BLaER1 treated with 17β-estradiol and CSF1 and Interleukin-3, amounts not matched to agents 10 nM and 100 nM (cell line): ENCODE measurements around the gene ANKRD36C.
"Not testable (repeated sequence)": the region's sequence is repeated elsewhere in the genome, so short reads cannot be mapped to it uniquely, and the experiment has no call there.

Experiments used
- H3K27ac ChIP-seq, 11 experiments: shearing (Covaris generic); formaldehyde crosslinking; 2 replicates each; pipeline ENCODE4 v1.8.1; 2022
- H3K27me3 ChIP-seq, 11 experiments: shearing (Covaris generic); formaldehyde crosslinking; 2 replicates each; pipeline ENCODE4 v1.8.1; 2022
- H3K36me3 ChIP-seq, 11 experiments: shearing (Covaris generic); formaldehyde crosslinking; 2 replicates each; pipeline ENCODE4 v1.8.1; 2022
- H3K4me1 ChIP-seq, 10 experiments: shearing (Covaris generic); formaldehyde crosslinking; 2 replicates each; pipeline ENCODE4 v1.8.1; 2022
- H3K4me2 ChIP-seq, 11 experiments: shearing (Covaris generic); formaldehyde crosslinking; 2 replicates each; pipeline ENCODE4 v1.8.1; 2022
- H3K4me3 ChIP-seq, 10 experiments: shearing (Covaris generic); formaldehyde crosslinking; 2 replicates each; pipeline ENCODE4 v1.8.1; 2022
- H3K9ac ChIP-seq, 11 experiments: shearing (Covaris generic); formaldehyde crosslinking; 2 replicates each; pipeline ENCODE4 v1.8.1; 2022
- H3K9me3 ChIP-seq, 11 experiments: shearing (Covaris generic); formaldehyde crosslinking; replicated peaks in 1 of 11; 2 replicates each; pipeline ENCODE4 v1.8.1; 2022
- H4K20me1 ChIP-seq, 11 experiments: shearing (Covaris generic); formaldehyde crosslinking; 2 replicates each; pipeline ENCODE4 v1.8.1; 2022
- Cebpa-rat ChIP-seq, 11 experiments: shearing (Covaris generic); IDR thresholded peaks; 2 replicates each; pipeline ENCODE4 v1.8.1; 2022

ANKRD36C gene

DNA sequence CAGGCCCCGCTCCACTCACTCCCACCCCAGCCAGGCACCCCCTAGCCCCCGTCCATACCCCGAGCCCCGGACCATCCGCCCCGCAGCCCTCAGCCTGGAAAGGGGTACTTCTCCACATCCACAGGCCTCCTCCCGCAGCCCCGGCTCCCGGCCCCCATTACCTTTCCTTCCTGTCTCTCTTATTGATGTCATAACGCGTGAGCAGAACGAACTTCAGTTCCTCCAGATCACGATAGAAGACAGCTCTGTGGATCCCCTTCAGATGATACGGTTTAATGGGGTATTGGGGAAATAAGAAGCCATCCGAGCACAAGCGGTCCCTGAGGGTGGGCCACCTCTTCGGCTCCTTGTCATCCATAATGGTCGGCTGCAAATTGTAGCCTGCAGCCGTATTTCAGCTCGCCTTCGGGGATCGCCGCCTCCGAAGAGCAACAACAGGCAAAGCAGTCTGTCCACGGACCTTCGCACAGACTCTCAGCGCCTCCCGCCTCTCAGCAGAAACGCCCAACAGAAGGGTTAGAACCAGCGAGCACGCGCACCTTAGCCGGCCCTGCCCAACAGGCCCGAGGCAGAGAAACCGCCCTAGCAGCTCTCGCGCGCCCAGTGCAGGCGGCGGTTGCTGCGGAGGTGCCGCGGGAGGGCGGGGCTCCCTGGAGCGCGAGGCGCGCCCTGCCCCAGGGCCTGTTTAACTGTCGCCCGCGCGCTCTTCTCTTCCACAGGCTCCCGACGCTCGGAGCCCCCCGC lies at the start of gene ANKRD36C:
TSS of gene ANKRD36C (minus strand) at position 474 of the 744 bp plus-strand sequence. CDS start at position 358, 116 bp downstream.
- H3K27me3 ChIP-seq, H3K4me1 ChIP-seq, H3K9me3 ChIP-seq, H4K20me1 ChIP-seq, H3K36me3 ChIP-seq: not testable (repeated sequence)
- Histone ChIP-seq H3K4me2 (peak within 1 kb of the TSS; percentile 79 to 97 (median 93)), H3K4me3 (peak within 1 kb of the TSS; percentile 59 to 80 (median 72)), H3K27ac (peak within 1 kb of the TSS; percentile 62 to 87 (median 79); a peak in 21 of 22 replicates), H3K9ac (peak within 1 kb of the TSS; percentile 76 to 85 (median 83))

DNA sequence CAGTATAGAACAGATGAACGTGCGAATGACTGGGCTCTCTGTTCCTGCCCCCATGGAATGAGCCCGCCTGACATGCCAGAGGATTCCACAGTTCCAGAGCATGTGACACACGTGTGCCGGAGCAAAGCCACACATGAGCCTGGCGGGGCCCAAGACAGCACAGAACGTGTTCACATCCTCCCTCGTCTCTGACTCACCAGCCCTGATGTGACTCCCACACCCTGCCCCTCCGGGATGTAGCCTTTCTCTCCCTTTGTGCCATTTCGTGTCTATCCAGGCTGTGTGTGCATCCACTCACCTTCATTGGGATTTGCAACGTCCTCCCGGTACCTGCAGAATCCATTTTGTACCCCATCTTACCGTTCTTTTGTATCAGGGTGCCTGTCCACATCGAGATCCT lies 43.9 kb upstream of the ANKRD36C start:
- not testable (repeated sequence) for H3K4me3 ChIP-seq, H3K4me2 ChIP-seq

DNA sequence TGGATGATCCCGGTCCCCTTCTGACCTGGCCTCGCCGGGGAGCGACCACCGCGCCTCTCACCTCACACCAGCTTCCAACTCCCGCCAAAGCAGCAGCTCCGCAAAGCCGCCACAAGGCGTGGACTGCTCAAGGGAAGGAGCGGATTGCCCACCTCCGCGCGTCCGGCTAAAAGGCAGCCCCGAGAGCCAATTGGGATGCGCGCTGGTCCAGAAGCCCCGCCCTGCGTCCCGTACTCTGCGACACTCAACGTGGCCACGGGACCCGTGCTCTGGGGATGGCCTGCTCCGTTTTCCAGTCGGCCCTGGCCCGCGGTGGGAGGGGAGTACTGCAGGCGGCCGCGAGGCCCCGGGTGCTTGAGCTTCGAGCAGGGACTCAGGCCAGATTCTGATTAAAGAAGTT lies 43.2 kb upstream of the ANKRD36C start, which contains the start of gene GPAT2:
TSS of gene GPAT2 (minus strand) at position 125 of the 400 bp plus-strand sequence. CDS start 2,557 bp downstream, outside the sequence.
- not testable (repeated sequence) for H3K36me3 ChIP-seq, H3K9ac ChIP-seq, H3K9me3 ChIP-seq, H4K20me1 ChIP-seq, H3K4me2 ChIP-seq, H3K4me3 ChIP-seq, H3K27me3 ChIP-seq, H3K27ac ChIP-seq, H3K4me1 ChIP-seq

More for the DNA sequence above, 43.9 kb upstream of the ANKRD36C start:
- not testable (repeated sequence) for H4K20me1 ChIP-seq, H3K27ac ChIP-seq, H3K4me1 ChIP-seq, H3K27me3 ChIP-seq, H3K9ac ChIP-seq, H3K36me3 ChIP-seq, H3K9me3 ChIP-seq

DNA sequence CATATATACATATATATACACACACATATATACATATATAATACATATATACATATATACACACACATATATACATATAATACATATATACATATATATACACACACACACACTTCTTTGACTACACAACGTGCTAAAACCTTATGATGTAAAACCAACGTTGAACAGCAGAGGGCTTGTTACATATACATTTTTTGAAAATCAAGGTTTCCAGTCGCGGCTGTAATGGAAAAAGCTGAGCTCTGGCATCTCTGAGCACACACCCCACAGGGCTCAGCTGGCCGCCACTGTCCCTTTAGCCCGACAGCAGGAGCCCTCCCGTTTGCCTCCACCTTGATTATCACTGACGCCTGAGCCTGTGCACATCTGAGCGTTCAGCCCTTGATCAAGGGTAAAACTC lies 42.4 kb upstream of the ANKRD36C start:
- H4K20me1 ChIP-seq, H3K9me3 ChIP-seq, H3K9ac ChIP-seq, H3K4me2 ChIP-seq, H3K4me1 ChIP-seq, H3K4me3 ChIP-seq, H3K36me3 ChIP-seq, H3K27me3 ChIP-seq, H3K27ac ChIP-seq: not testable (repeated sequence)

DNA sequence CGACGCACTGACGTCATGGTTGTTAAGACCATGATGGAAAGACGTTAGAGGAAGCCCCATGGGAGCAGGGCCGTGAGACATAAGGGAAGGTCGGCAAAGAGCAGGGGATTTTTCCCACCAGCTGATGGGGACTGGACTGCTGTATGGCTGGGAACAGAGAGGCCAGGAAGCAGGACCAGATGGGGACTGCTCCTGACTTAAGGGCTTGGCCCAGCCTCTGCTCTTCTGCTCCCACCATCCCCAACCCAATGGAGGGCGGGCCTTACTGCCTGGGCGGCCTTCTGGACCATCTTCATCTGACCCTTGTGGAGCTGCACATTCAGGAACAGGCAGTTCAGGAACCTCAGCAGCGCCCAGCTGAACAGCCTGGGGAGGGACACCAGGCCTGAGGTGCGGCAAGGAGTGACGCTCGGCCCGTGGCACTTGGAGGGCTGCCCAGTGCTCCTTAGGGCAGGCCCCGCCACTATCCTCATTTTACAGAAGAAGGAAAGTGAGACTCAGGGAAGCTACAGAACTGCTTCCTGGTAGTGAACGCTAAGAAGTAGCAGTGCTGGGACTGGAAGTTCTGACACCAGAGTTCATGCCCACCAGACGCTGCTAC lies 36.2 kb upstream of the ANKRD36C start:
- H3K27ac ChIP-seq, H3K36me3 ChIP-seq, H3K4me1 ChIP-seq, H3K4me3 ChIP-seq, H3K4me2 ChIP-seq, H3K9ac ChIP-seq, H3K27me3 ChIP-seq, H3K9me3 ChIP-seq, H4K20me1 ChIP-seq: not testable (repeated sequence)

DNA sequence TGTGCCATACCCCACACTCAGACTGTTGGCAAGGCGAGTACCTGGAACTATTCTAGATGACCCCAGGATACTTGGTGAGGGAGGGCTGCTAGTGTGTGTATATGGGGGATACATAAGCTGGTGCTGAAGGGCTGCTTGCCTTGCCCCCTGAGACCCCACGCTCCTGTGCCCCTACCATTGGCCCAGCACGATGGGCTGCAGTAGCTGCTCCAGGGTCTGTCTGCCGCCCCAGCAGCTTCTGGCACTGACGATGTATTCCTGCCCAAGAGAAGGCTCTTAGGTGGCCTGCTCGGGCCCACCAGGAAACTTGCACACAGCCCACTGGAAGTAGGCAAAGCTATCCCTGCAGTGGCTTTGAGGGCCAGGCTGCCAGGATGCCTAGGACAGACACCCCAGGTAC lies 34.1 kb upstream of the ANKRD36C start:
- H3K27me3 ChIP-seq, H4K20me1 ChIP-seq, H3K9ac ChIP-seq, H3K4me2 ChIP-seq, H3K9me3 ChIP-seq, H3K4me3 ChIP-seq, H3K27ac ChIP-seq, H3K36me3 ChIP-seq: not testable (repeated sequence)
- peaks cover 0 to 11% (median 5%) of the 10 kb centered on the region in 10 experiments; a peak in 16 of 20 replicates for H3K4me1 ChIP-seq

DNA sequence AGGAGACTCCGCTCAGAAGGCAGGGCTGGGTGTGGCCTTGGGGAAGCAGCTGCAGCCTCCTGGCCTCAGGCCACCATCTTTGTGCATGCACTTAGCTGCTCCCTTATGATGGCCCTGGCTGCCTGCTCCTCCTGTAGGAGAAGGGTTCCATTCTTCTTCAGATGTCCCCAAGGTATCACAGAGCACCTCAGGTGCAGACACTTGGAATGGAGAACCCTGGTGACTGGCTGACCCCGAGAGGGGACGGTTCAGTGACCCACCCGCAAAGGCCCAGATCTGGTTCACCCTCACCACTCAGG lies 33.5 kb upstream of the ANKRD36C start:
- no peak for TF ChIP-seq Cebpa-rat (IDR thresholded peaks at IDR 0.05)
- no peak overlapping the region for H3K4me3 ChIP-seq
- peaks cover 6 to 17% (median 11%) of the 10 kb centered on the region in 10 experiments; a peak in 19 of 20 replicates for H3K4me1 ChIP-seq
- H3K36me3 ChIP-seq: no peaks in the 10 kb centered on the region
- H3K4me2 ChIP-seq: no peak overlapping the region
- H3K9ac ChIP-seq: no peak overlapping the region
- no peaks in the 10 kb centered on the region for H3K27me3 ChIP-seq
- no peaks in the 10 kb centered on the region for H4K20me1 ChIP-seq
- H3K27ac ChIP-seq: no peak overlapping the region
- H3K9me3 ChIP-seq: no peaks in the 10 kb centered on the region

DNA sequence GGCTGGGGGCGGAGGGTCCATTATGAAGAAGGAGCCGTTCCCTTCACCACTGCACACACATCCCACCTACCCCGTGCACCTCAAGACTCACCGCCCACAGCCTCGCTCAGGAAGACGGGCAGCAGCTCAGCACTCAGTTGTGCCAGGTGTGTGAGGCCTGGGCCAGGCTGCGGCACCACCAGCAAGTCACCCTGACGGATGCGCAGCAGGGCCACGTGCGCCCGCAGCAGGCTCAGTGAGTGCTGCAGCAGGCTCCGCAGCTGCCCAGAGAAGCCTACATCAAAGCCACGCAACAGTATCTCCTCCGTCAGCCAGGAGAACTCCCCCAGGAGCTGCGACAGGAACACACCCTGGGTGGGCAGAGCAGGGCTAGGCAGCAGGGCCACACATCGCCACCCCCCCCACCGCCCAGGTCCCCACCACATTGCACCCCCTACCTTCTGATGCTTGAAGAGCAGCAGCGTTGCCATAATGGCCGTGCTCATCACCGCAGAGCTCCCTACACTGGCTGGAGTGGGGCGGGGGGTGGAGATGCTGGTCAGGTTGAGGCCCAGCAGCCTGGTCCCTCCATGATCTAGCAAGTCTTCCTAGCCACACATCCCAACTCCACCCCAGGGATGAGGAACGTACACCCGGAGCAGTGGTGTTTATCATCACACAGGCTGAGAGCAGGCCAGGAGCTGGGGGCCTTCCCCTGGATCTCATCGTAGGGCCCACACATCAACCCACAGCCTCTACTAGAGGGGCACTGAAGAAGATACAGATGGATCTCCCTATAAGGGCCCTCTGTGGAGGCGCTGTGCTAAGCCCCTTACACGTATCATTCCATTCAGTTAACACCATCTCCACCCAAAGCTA lies 32.9 kb upstream of the ANKRD36C start:
- H3K9ac ChIP-seq: no peak overlapping the region

DNA sequence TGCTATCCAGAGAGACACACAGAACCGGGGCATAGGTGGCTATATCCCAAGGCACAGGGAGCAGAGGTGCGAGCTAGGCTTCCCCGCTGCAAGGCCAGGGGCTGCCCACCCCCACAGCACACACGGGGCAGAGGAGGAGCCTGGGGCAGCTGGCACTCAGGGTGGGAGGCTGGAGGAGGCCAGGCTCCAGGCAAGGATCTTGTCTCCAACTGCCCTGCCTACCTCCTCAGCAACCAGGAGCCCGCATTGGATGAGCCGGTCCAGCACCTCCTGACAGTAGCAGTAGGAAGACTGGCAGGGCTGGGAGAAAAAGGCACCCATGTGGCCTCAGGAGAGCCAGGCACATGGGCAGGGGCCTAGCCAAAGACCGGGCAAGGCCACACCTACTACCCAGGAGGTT lies 32.1 kb upstream of the ANKRD36C start:
- H3K9me3 ChIP-seq, H3K9ac ChIP-seq, H3K27ac ChIP-seq, H4K20me1 ChIP-seq, H3K27me3 ChIP-seq, H3K4me3 ChIP-seq, H3K36me3 ChIP-seq, H3K4me2 ChIP-seq: not testable (repeated sequence)
- peaks cover 9 to 24% (median 19%) of the 10 kb centered on the region in 10 experiments; a peak in 19 of 20 replicates for H3K4me1 ChIP-seq

More for the DNA sequence above, 32.9 kb upstream of the ANKRD36C start:
- Histone ChIP-seq H4K20me1 (no peaks in the 10 kb centered on the region), H3K27ac (no peak overlapping the region), H3K4me1 (peaks cover 9 to 20% (median 15%) of the 10 kb centered on the region in 10 experiments; a peak in 19 of 20 replicates), H3K9me3 (no peaks in the 10 kb centered on the region), H3K4me3 (no peak overlapping the region), H3K36me3 (no peaks in the 10 kb centered on the region), H3K27me3 (no peaks in the 10 kb centered on the region), H3K4me2 (no peak overlapping the region)
- TF ChIP-seq Cebpa-rat (IDR thresholded peaks at IDR 0.05): no peak

DNA sequence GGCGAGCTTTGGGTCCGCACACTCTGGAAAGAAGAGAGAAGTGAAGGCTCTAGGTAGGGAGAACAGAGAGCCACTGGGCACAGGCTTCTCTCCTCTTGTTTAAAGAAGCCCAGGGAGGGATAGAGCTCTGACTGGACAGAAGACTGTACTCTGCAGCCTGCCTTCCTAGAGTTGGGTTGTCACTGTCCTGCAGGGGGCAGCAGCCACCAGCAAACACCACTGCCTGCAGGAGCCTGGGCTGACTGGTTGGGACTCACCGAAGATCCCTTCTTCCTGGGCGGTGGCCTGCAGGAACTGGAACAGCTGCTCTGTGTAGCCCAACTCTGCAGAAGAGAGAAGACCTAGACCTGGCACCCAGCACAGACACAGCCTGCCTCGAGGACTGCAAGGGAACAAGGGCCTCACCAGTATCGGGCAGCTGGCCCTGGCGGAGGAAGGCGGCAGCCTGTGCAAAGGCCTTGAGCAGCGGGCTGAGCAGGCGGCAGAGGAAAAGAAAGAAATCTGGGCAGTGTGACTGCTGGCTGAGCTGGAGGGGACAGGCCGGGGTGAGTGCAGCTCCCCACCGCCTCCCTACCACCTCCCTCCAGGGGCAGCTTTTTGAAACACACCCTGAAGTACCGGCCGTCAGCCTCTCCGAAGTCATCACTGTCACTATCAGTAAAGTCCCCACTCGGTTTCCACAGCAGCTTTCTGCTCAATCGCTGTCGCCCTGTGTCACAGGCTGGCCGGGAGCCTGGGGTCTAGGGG lies 31.2 kb upstream of the ANKRD36C start:
- H3K27me3 ChIP-seq, H3K9me3 ChIP-seq, H3K9ac ChIP-seq, H4K20me1 ChIP-seq, H3K36me3 ChIP-seq, H3K27ac ChIP-seq, H3K4me3 ChIP-seq: not testable (repeated sequence)
- Histone ChIP-seq H3K4me1 (peaks cover 9 to 24% (median 19%) of the 10 kb centered on the region in 10 experiments; a peak in 19 of 20 replicates), H3K4me2 (peak overlapping the region in 8 of 11 experiments; percentile 6 to 43 (median 32); a peak in 7 of 22 replicates)

DNA sequence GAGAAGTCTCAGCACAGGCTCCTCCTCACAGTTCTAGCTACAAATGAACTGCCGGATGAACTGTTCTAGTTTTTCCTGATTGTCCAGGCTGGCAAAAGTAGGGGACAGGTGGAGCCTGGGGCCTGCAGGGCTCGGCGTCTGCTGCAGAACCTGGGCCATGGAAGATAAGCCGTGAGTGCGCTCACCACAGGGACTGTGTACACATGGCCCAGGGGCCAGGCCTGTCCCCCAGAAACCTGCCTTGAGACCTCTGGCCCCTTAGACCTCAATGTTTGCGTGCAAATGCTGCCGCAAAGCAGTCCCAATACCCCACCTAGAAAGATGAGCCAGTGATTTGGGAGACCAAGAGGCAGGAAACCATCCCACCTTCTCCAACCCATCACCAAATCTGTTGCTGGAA lies 30.5 kb upstream of the ANKRD36C start:
- not testable (repeated sequence) for H4K20me1 ChIP-seq, H3K4me3 ChIP-seq, H3K9ac ChIP-seq, H3K4me2 ChIP-seq, H3K27ac ChIP-seq, H3K27me3 ChIP-seq, H3K36me3 ChIP-seq, H3K9me3 ChIP-seq
- H3K4me1 ChIP-seq: peaks cover 9 to 24% (median 19%) of the 10 kb centered on the region in 10 experiments; a peak in 19 of 20 replicates

DNA sequence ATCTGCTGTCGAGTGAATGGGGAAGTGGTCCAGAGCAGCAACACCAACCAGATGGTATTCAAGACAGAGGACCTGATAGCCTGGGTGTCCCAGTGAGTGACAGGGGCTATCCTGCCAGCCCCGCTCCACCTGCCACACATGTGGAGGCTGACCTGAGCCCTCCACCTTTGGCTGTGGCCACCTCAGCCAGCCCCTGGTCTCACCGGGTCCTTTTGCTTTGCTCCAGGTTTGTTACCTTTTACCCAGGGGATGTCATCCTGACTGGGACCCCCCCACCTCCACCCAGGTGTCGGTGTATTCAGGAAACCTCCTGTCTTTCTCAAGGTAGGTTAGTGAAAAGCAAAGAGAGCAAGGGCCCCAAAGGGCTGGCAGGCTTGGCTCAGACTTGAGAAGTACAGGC lies 29.5 kb upstream of the ANKRD36C start:
- H3K4me2 ChIP-seq: peak overlapping the region in 2 of 11 experiments; percentile 48 to 58; a peak in 2 of 22 replicates
- not testable (repeated sequence) for H3K9me3 ChIP-seq, H4K20me1 ChIP-seq, H3K9ac ChIP-seq, H3K27ac ChIP-seq, H3K36me3 ChIP-seq, H3K4me3 ChIP-seq, H3K27me3 ChIP-seq
- peaks cover 9 to 24% (median 19%) of the 10 kb centered on the region in 10 experiments; a peak in 19 of 20 replicates for H3K4me1 ChIP-seq
